ENCODE data around the gene ZFP90. TPM values are rescaled to one million over a fixed set of nuclear protein-coding genes. Genes with fewer than 3 reads are reported as not detected.
A peak's percentile ranks its signal among the peaks of the same experiment; 100 is the strongest.

ZFP90 gene
- total RNA-seq (2021; ENCODE audit: unreplicated experiment) (21.8 TPM), Bru-seq, nascent RNA (percentile 72 among the genes with signal in this experiment), BruChase-seq, experiment 1, labeled RNA remaining after a 6-hour chase (percentile 72 among the genes with signal in this experiment), BruChase-seq, experiment 2, labeled RNA remaining after a 2-hour chase (percentile 77 among the genes with signal in this experiment)
- 10.4 and 11.6 TPM in 2 replicates for polyA plus RNA-seq (2012)
- long read RNA-seq, full-length matches to known transcripts, result 4 of 13 reads
- long read RNA-seq, partial matches to known transcripts, result 0 of 13 reads
- long read RNA-seq, other reads (novel, unspliced or antisense), result 9 of 13 reads

DNA sequence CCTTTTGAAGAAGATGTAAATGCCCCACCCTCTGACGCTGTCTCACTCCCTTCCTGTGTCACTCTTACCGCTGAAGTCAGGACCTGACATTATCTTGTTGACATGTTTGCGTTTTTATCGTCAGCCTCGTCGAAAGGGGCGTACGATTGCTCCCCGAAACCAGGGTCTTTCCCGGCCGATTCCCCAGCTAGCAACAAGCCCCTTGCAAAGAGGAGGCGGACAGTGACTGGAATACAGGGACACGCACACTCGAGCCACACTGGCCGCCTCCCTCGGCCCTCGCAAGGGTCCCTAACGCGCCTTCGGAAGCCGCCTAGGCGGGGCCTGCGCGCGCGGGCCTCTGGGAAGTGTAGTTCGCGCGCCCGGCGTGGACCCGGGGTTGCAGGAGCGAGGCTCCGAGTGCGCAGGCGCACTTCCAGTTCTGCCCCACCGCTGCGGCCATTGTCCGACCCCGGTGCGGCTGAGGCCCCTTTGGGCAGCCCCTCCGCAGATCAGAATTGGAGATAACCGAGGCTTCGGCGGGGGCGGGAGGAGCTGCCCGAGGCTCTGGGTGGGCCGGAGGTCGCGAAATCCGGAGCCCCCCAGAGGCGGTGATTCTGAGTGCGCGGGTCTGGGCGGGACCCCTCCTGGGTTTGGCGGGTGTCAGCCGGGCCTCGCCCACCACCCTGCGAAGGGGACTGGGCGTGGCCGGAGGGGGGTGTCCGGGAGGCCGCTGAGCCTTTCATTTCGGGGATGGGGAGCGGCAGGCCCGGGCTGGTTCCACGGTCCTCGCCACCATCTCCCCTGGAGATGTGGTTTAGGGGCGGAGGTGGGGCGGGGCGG lies at the start of gene ZFP90:
TSS of gene ZFP90 (plus strand) at position 412 of the 822 bp plus-strand sequence. CDS start 502 bp downstream, outside the sequence.
- TF ChIP-seq POLR2AphosphoS5 (IDR thresholded peaks at IDR 0.05; ENCODE audit: low read depth, low read length), result peak; percentile 84
- TF ChIP-seq ZFX (IDR thresholded peaks at IDR 0.05), result peak; percentile 46; the same call in 1 of the 2 replicates
- TF ChIP-seq EGR1 (IDR thresholded peaks at IDR 0.05; ENCODE audit: low read depth), result no peak
- peak; percentile 72 for TF ChIP-seq YY1 (IDR thresholded peaks at IDR 0.05; ENCODE audit: extremely low read depth, insufficient replicate concordance, low read depth, low read length)
- no peak for TF ChIP-seq SIN3A (IDR thresholded peaks at IDR 0.05; ENCODE audit: low read depth)
- no peak; the same call in 1 of the 2 replicates for TF ChIP-seq MAX (IDR thresholded peaks at IDR 0.05)
- no peak for TF ChIP-seq EZH2phosphoT487 (IDR thresholded peaks at IDR 0.05; ENCODE audit: borderline replicate concordance)
- ChIA-PET CTCF (interaction anchor here (1.0 to 1.3 kb wide), 2 partner anchors 18 kb away, joined by 3 to 4 read pairs; no protein-coding TSS in a partner anchor), RAD21 (ENCODE audit: low non-redundant PET in 1 of 2, low total read pairs in 2 of 2, uncharacterized antibody in 2 of 2, unreplicated experiment in 2 of 2) (no interaction called here), POLR2A (interaction anchor here (0.5 to 0.7 kb wide), 2 partner anchors 17 to 81 kb away, joined by 3 read pairs; no protein-coding TSS in a partner anchor)
- H2AFZ ChIP-seq (ENCODE audit: low read depth, low read length, poor library complexity, severe bottlenecking), result peak within 1 kb of the TSS; percentile 37
- H3K27ac ChIP-seq (ENCODE audit: low read depth, low read length), result peak within 1 kb of the TSS; percentile 62
- peaks cover 2 to 13% of the 10 kb centered on the region in 2 experiments; a peak in 3 of 4 replicates for H3K4me1 ChIP-seq (ENCODE audit: control insufficient read depth in 1 of 2, insufficient read depth in 2 of 2, low read length in 2 of 2)
- intact Hi-C loops (cut with micrococcal nuclease), result no loop called here
- ATAC-seq (peak; percentile 96), DNase-seq (ENCODE audit: low read depth, low spot score) (peak; percentile 64)
- H3K9me2 ChIP-seq (ENCODE audit: insufficient read depth), result no peaks in the 10 kb centered on the region
- peaks cover 0 to 4% of the 10 kb centered on the region in 2 experiments; a peak in 1 of 4 replicates for H3K36me3 ChIP-seq (ENCODE audit: control insufficient read depth in 1 of 2, insufficient read depth in 2 of 2, low read length in 2 of 2)
- H4K20me1 ChIP-seq (ENCODE audit: insufficient read depth), result no peaks in the 10 kb centered on the region
- H3K79me2 ChIP-seq (ENCODE audit: insufficient read depth, low read length), result no peaks in the 10 kb centered on the region
- no peaks in the 10 kb centered on the region for H3K27me3 ChIP-seq (ENCODE audit: insufficient read depth, low read length)
- no peaks in the 10 kb centered on the region; a peak in 1 of 4 replicates for H3K9me3 ChIP-seq (ENCODE audit: control insufficient read depth in 1 of 2, insufficient read depth in 1 of 2, low read depth in 1 of 2, low read length in 2 of 2)
- H3K9ac ChIP-seq (ENCODE audit: low read length), result peak within 1 kb of the TSS; percentile 71
- peak within 1 kb of the TSS; percentile 71 to 88 for H3K4me3 ChIP-seq (replicated peaks in 1 of 2; ENCODE audit: low read depth in 1 of 2, low read length in 2 of 2)
- peak within 1 kb of the TSS; percentile 99 for H3K4me2 ChIP-seq (ENCODE audit: low read length)
- no TSS peak for BruUV-seq (replicated peaks)
